Osteoblast (primary cell): ENCODE data around the gene PTHLH. TPM values are rescaled to one million over a fixed set of nuclear protein-coding genes. Genes with fewer than 3 reads are reported as not detected.

Experiments used
- DNase-seq: peaks from one replicate; pipeline ENCODE4 v3.0.0; 2011; ENCODE audit warnings: low spot score, mixed read lengths; ENCODE audit not compliant: insufficient read length; ENCODE audit errors: missing footprints
- H2AFZ ChIP-seq: 2 replicates; pipeline ENCODE4 v1.6.0; 2011; ENCODE audit warnings: mild to moderate bottlenecking, low read length
- H3K27ac ChIP-seq: 2 replicates; pipeline ENCODE4 v1.5.1; 2011; ENCODE audit warnings: mild to moderate bottlenecking, low read depth, low read length, moderate library complexity
- H3K27me3 ChIP-seq: 2 replicates; pipeline ENCODE4 v1.6.0; 2012; ENCODE audit warnings: mild to moderate bottlenecking, control low read depth, inconsistent platforms, low read length, moderate library complexity; ENCODE audit not compliant: insufficient read depth
- H3K36me3 ChIP-seq: 2 replicates; pipeline ENCODE4 v1.5.1; 2011; ENCODE audit warnings: mild to moderate bottlenecking, low read length, control low read depth, moderate library complexity; ENCODE audit not compliant: insufficient read depth
- H3K4me1 ChIP-seq: 2 replicates; pipeline ENCODE4 v1.5.1; 2011; ENCODE audit warnings: mild to moderate bottlenecking, low read length, control low read depth, moderate library complexity; ENCODE audit not compliant: insufficient read depth
- H3K4me2 ChIP-seq: 2 replicates; pipeline ENCODE4 v1.6.0; 2011; ENCODE audit warnings: mild to moderate bottlenecking, low read length; ENCODE audit not compliant: insufficient read depth
- H3K4me3 ChIP-seq: fragments of 200-600 bp; sonication (generic); 3 replicates; pipeline ENCODE4 v1.5.1; 2012; ENCODE audit warnings: mild to moderate bottlenecking, low read length, inconsistent platforms; ENCODE audit not compliant: insufficient read depth
- H3K79me2 ChIP-seq: 2 replicates; pipeline ENCODE4 v1.6.0; 2012; ENCODE audit warnings: mild to moderate bottlenecking, low read length, control low read depth, inconsistent platforms; ENCODE audit not compliant: insufficient read depth
- H3K9me3 ChIP-seq: 2 replicates; pipeline ENCODE4 v1.5.1; 2011; ENCODE audit warnings: low read depth, low read length, control low read depth
- H4K20me1 ChIP-seq: 2 replicates; pipeline ENCODE4 v1.6.0; 2012; ENCODE audit warnings: mild to moderate bottlenecking, low read length, control low read depth; ENCODE audit not compliant: insufficient read depth
- CTCF ChIP-seq: IDR thresholded peaks from 2 replicates; pipeline ENCODE4 v1.5.1; 2011; ENCODE audit warnings: mild to moderate bottlenecking, low read depth, low read length, moderate library complexity; ENCODE audit errors: extremely low read depth
- total RNA-seq: library from RNA; depleted of rRNA; stranded (reverse); fragments of >200 nt; gene quantifications from 2 replicates; pipeline ENCODE4 v1.2.3, GENCODE V29; 2012

Gene PTHLH
- total RNA-seq, 1 donor, result 2.2 TPM

- H3K79me2 ChIP-seq, result no peaks in the 10 kb centered on the region
- no peaks in the 10 kb centered on the region for H4K20me1 ChIP-seq
- H3K4me2 ChIP-seq, result no peak overlapping the region
- DNase-seq, result no peak
- peaks cover 8% of the 10 kb centered on the region for H3K4me1 ChIP-seq
- no peak for TF ChIP-seq CTCF
- no peaks in the 10 kb centered on the region for H3K27me3 ChIP-seq
- no peaks in the 10 kb centered on the region for H3K36me3 ChIP-seq
- H3K4me3 ChIP-seq, result no peak overlapping the region
- H2AFZ ChIP-seq, result no peak overlapping the region
- H3K9me3 ChIP-seq, result no peaks in the 10 kb centered on the region
- H3K27ac ChIP-seq, result no peak overlapping the region
Observed at GRCh38 chr12:27927347-27927746, 45.2 kb downstream of the PTHLH start.

- no peaks in the 10 kb centered on the region for H3K27me3 ChIP-seq
- H3K4me3 ChIP-seq, result no peak overlapping the region
- H4K20me1 ChIP-seq, result no peaks in the 10 kb centered on the region
- peaks cover 10% of the 10 kb centered on the region for H3K4me1 ChIP-seq
- H2AFZ ChIP-seq, result no peak overlapping the region
- no peak overlapping the region for H3K4me2 ChIP-seq
- no peak for TF ChIP-seq CTCF
- no peaks in the 10 kb centered on the region for H3K9me3 ChIP-seq
- H3K36me3 ChIP-seq, result no peaks in the 10 kb centered on the region
- DNase-seq, result no peak
- no peaks in the 10 kb centered on the region for H3K79me2 ChIP-seq
- no peak overlapping the region for H3K27ac ChIP-seq
Observed at GRCh38 chr12:27924350-27925135, 48.0 kb downstream of the PTHLH start.

- peaks cover 10% of the 10 kb centered on the region for H3K4me1 ChIP-seq
- no peak overlapping the region for H2AFZ ChIP-seq
- H3K9me3 ChIP-seq, result no peaks in the 10 kb centered on the region
- DNase-seq, result peak; percentile 88
- H3K4me2 ChIP-seq, result no peak overlapping the region
- no peaks in the 10 kb centered on the region for H3K27me3 ChIP-seq
- H3K27ac ChIP-seq, result peak overlapping the region; percentile 20
- H3K79me2 ChIP-seq, result no peaks in the 10 kb centered on the region
- H3K4me3 ChIP-seq, result no peak overlapping the region
- no peaks in the 10 kb centered on the region for H3K36me3 ChIP-seq
- no peaks in the 10 kb centered on the region for H4K20me1 ChIP-seq
- TF ChIP-seq CTCF, result no peak
Observed at GRCh38 chr12:27922531-27923139, 49.9 kb downstream of the PTHLH start.

GRCh38 chr12:27919671-27920235 is 52.8 kb downstream of the PTHLH start:
- H3K36me3 ChIP-seq, result no peaks in the 10 kb centered on the region
- H3K4me2 ChIP-seq, result no peak overlapping the region
- H3K9me3 ChIP-seq, result no peaks in the 10 kb centered on the region
- no peak overlapping the region for H3K4me3 ChIP-seq
- no peaks in the 10 kb centered on the region for H3K27me3 ChIP-seq
- no peak for TF ChIP-seq CTCF
- no peaks in the 10 kb centered on the region for H4K20me1 ChIP-seq
- no peaks in the 10 kb centered on the region for H3K79me2 ChIP-seq
- peaks cover 10% of the 10 kb centered on the region for H3K4me1 ChIP-seq
- DNase-seq, result no peak
- no peak overlapping the region for H3K27ac ChIP-seq
- peak overlapping the region; percentile 23 for H2AFZ ChIP-seq
